PFSK-1 (cell line): Measurements from ENCODE around the gene BRD3OS.

Source experiments
- FOXP2 ChIP-seq: optimal IDR thresholded peaks from 2 replicates; pipeline ENCODE3; 2011; ENCODE audit warnings: borderline replicate concordance, control low read depth, inconsistent platforms; ENCODE audit not compliant: insufficient read depth; ENCODE audit errors: extremely low read length, extremely low read depth
- POLR2AphosphoS5 ChIP-seq: IDR thresholded peaks from 2 replicates; pipeline ENCODE4 v1.6.1; 2012; ENCODE audit warnings: low read depth, mild to moderate bottlenecking, control low read depth, low read length, moderate library complexity
- SIN3A ChIP-seq: IDR thresholded peaks from 2 replicates; pipeline ENCODE4 v1.6.1; 2012; ENCODE audit warnings: mild to moderate bottlenecking, low read length, moderate library complexity, borderline replicate concordance; ENCODE audit not compliant: insufficient read depth
- TAF1 ChIP-seq: IDR thresholded peaks from 2 replicates; pipeline ENCODE4 v1.6.1; 2012; ENCODE audit warnings: low read length, control low read depth, borderline replicate concordance; ENCODE audit not compliant: insufficient read depth
- TF ChIP-seq, protein P1 (sequence below), 2 experiments: IDR thresholded peaks; 2 replicates each; pipeline versions ENCODE4 v1.6.1 to v1.8.0; 2011 to 2012; ENCODE audit warnings: low read depth in 2 of 2, low read length in 2 of 2, control low read depth in 1 of 2, inconsistent platforms in 1 of 2, mild to moderate bottlenecking in 1 of 2, moderate library complexity in 1 of 2; ENCODE audit not compliant: insufficient read depth in 1 of 2

Gene BRD3OS

DNA sequence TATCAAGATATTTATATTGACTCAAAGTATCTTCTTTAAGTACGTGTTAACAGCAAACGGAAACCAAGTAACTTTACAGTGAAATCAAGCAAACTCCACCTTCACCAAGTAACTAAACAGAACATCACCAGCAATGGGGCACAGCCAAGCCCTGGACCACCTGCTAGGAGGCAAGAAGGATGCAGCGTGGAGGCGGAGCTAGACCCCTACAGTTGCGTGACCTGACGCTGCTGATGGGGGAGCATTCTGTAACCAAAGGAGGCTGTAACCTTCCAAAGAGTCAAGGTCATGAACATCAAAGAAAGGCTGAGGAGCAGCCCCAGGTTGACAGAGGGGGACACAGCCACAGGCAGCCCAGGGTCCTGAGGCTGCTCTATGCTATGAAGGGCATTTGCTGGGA, 39.2 kb upstream of the BRD3OS start:
- TF ChIP-seq TAF1 (no peak), FOXP2 (no peak), POLR2AphosphoS5 (no peak), SIN3A (no peak)
- TF ChIP-seq, protein P1, sequence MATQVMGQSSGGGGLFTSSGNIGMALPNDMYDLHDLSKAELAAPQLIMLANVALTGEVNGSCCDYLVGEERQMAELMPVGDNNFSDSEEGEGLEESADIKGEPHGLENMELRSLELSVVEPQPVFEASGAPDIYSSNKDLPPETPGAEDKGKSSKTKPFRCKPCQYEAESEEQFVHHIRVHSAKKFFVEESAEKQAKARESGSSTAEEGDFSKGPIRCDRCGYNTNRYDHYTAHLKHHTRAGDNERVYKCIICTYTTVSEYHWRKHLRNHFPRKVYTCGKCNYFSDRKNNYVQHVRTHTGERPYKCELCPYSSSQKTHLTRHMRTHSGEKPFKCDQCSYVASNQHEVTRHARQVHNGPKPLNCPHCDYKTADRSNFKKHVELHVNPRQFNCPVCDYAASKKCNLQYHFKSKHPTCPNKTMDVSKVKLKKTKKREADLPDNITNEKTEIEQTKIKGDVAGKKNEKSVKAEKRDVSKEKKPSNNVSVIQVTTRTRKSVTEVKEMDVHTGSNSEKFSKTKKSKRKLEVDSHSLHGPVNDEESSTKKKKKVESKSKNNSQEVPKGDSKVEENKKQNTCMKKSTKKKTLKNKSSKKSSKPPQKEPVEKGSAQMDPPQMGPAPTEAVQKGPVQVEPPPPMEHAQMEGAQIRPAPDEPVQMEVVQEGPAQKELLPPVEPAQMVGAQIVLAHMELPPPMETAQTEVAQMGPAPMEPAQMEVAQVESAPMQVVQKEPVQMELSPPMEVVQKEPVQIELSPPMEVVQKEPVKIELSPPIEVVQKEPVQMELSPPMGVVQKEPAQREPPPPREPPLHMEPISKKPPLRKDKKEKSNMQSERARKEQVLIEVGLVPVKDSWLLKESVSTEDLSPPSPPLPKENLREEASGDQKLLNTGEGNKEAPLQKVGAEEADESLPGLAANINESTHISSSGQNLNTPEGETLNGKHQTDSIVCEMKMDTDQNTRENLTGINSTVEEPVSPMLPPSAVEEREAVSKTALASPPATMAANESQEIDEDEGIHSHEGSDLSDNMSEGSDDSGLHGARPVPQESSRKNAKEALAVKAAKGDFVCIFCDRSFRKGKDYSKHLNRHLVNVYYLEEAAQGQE (IDR thresholded peaks at IDR 0.05; ENCODE audit: insufficient read depth in 1 of 2, low read depth in 2 of 2, low read length in 2 of 2) = no peak

DNA sequence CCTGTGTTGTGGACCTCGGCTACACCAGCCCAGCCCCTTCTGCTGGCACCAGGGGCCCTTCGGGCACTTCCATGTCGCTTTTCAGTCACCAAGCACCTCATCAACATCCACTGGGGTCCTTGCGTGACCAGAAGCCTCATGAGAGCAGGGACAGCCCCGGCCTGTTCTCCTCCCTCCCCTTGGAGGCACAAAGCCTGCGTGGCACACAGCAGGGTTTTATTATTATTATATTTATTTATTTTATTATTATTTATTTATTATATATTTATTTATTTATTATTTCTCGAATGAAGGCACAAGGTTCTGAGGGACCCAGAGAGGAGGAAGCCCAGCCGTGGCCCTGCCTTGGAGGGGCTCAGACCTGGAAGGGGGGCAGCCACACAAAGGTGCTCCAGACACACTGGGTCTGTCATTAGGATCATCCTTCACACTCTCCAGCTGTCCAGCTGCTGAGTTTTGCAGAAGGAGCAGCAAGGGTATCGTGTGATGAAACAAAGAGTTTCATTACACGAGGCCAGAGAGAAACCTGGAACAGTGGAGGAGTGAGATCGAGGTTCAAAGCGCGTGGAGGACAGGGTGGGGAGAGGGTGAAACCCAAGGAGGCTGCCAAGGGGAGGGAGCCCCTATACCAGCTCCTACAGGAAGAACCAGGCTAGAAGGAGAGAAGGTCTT, 38.4 kb upstream of the BRD3OS start:
- TF ChIP-seq SIN3A = no peak
- TF ChIP-seq FOXP2 = no peak
- TF ChIP-seq POLR2AphosphoS5 = no peak
- TF ChIP-seq, protein P1 (IDR thresholded peaks at IDR 0.05; ENCODE audit: insufficient read depth in 1 of 2, low read depth in 2 of 2, low read length in 2 of 2) = no peak
- TF ChIP-seq TAF1 = no peak

DNA sequence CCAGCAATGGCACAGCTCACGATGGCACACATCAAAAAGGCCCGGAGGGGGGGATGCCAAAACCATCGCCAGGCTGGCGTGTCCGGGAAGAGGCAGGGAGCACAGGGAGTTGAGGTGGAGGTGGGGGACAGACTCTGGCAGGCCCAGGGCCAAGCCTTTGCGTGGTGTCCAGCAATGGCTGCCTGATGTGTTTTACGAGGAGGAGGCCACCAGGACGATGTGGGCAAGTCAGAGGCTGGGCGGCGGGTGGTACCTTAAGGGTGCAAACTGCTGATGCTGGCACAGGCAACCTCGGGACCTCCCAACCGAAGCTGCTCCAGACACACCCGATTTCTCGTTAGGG, 37.9 kb upstream of the BRD3OS start:
- TF ChIP-seq, protein P1 (IDR thresholded peaks at IDR 0.05; ENCODE audit: insufficient read depth in 1 of 2, low read depth in 2 of 2, low read length in 2 of 2) = no peak
- TF ChIP-seq TAF1 (no peak), SIN3A (no peak), POLR2AphosphoS5 (no peak), FOXP2 (no peak)

DNA sequence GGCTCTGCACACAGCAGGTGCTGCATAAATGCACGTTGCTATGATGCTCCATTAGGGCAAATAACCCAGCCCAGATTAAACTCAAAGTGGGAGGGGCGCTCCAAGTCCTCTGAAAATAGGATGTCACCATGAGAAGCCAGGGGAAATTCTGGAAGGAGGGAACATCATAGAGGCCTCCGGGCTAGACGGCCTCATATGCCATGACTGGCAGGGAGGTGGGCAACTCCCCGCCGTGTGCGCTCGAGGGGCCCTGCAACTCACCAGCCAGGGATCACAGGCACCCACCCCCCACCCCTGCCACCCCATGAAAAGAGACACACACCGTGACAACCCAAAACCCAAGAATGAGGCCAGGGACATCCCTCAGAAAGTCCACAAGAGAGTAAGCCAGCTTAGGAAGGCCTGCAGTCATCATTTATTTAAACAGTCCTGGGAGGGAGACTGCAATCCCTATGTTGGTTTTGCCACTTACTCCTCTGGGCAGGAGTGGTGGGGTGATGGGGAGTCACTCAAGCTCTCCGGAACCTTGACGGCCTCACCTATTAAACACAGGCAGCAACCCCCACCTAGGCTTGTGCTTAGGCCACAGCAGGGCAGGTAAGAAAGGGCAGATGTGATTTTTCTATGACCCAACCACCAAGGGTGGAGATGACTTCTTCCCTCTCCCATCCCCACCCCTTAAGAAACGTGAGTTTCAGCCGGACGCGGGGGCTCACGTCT, 37.2 kb upstream of the BRD3OS start:
- no peak for TF ChIP-seq SIN3A
- no peak for TF ChIP-seq TAF1
- TF ChIP-seq, protein P1 (IDR thresholded peaks at IDR 0.05; ENCODE audit: insufficient read depth in 1 of 2, low read depth in 2 of 2, low read length in 2 of 2) = no peak
- no peak for TF ChIP-seq FOXP2
- no peak for TF ChIP-seq POLR2AphosphoS5
